GM23248 (cell line): ENCODE results near the gene CCDC15. TPM values are rescaled to one million over a fixed set of nuclear protein-coding genes. Genes with fewer than 3 reads are reported as not detected.

Experiments
- DNase-seq: peaks from one replicate; pipeline ENCODE4 v3.0.0-alpha.2; 2015
- H2AFZ ChIP-seq: fragments of 200-600 bp; sonication (generic); 2 replicates; pipeline ENCODE4 v1.6.1; 2016; ENCODE audit warnings: antibody characterized with exemption
- H3F3A ChIP-seq: fragments of 200-600 bp; sonication (generic); 2 replicates; pipeline ENCODE4 v1.6.1; 2016; ENCODE audit warnings: mild to moderate bottlenecking, antibody characterized with exemption, mixed run types; ENCODE audit not compliant: insufficient read depth
- H3K27ac ChIP-seq: fragments of 200-600 bp; sonication (generic); 2 replicates; pipeline ENCODE4 v1.5.1; 2016; ENCODE audit warnings: mild to moderate bottlenecking
- H3K27me3 ChIP-seq: fragments of 200-600 bp; sonication (generic); replicated peaks from 2 replicates; pipeline ENCODE4 v1.6.1; 2016; ENCODE audit warnings: mild to moderate bottlenecking; ENCODE audit not compliant: insufficient read depth
- H3K36me3 ChIP-seq: fragments of 200-600 bp; sonication (generic); 2 replicates; pipeline ENCODE4 v1.6.1; 2016; ENCODE audit warnings: low read depth, mild to moderate bottlenecking
- H3K4me1 ChIP-seq: fragments of 200-600 bp; sonication (generic); 2 replicates; pipeline ENCODE4 v1.6.1; 2016; ENCODE audit warnings: mild to moderate bottlenecking; ENCODE audit not compliant: insufficient read depth
- H3K4me2 ChIP-seq: fragments of 200-600 bp; sonication (generic); one replicate; pipeline ENCODE4 v1.6.1; 2016; ENCODE audit warnings: mild to moderate bottlenecking; ENCODE audit not compliant: unreplicated experiment
- H3K4me3 ChIP-seq: fragments of 200-600 bp; sonication (generic); 2 replicates; pipeline ENCODE4 v1.5.1; 2016; ENCODE audit warnings: mild to moderate bottlenecking
- H3K79me2 ChIP-seq: fragments of 200-600 bp; sonication (generic); 2 replicates; pipeline ENCODE4 v1.6.1; 2016; ENCODE audit warnings: mild to moderate bottlenecking; ENCODE audit not compliant: insufficient read depth
- H3K9ac ChIP-seq: fragments of 200-600 bp; sonication (generic); 2 replicates; pipeline ENCODE4 v1.6.1; 2016; ENCODE audit warnings: mild to moderate bottlenecking
- H3K9me2 ChIP-seq: fragments of 200-600 bp; sonication (generic); 2 replicates; pipeline ENCODE4 v1.6.1; 2016; ENCODE audit warnings: mixed run types, mild to moderate bottlenecking, moderate library complexity; ENCODE audit not compliant: insufficient read depth
- H3K9me3 ChIP-seq: fragments of 200-600 bp; sonication (generic); one replicate; pipeline ENCODE4 v1.6.1; 2017; ENCODE audit warnings: low read depth
- H4K20me1 ChIP-seq: fragments of 200-600 bp; sonication (generic); 2 replicates; pipeline ENCODE4 v1.6.0; 2016; ENCODE audit not compliant: insufficient read depth
- EZH2 ChIP-seq: fragments of 200-600 bp; sonication (generic); IDR thresholded peaks from 2 replicates; pipeline ENCODE4 v1.6.1; 2018; ENCODE audit warnings: antibody characterized with exemption, mild to moderate bottlenecking; ENCODE audit not compliant: insufficient read depth, poor library complexity, severe bottlenecking
- EZH2phosphoT487 ChIP-seq: fragments of 200-600 bp; sonication (generic); IDR thresholded peaks from 2 replicates; pipeline ENCODE4 v1.6.1; 2018; ENCODE audit warnings: antibody characterized with exemption, moderate library complexity, mild to moderate bottlenecking, low read depth; ENCODE audit not compliant: insufficient read depth
- WGBS, 2 experiments: methylation state at CpG; one replicate each; pipeline ENCODE4 v1.1.6; 2015 to 2017; ENCODE audit warnings: low lambda C conversion rate in 2 of 2, low coverage in 1 of 2; ENCODE audit errors: missing lambda C conversion rate in 2 of 2; 5-methylcytosine and 5-hydroxymethylcytosine counted together
- in situ Hi-C: fragments of 300-500 bp; cut with MboI; formaldehyde crosslinking; loops from 2 replicates; pipeline ENCODE4 v1.15.0; 2020
- polyA plus RNA-seq: library from polyadenylated mRNA; unstranded; fragments of >200 nt; fragmentation: Nextera tagmentation; extraction: Ambion mirVana; gene quantifications from 2 replicates; pipeline ENCODE4 v1.2.1, GENCODE V29; 2016
- total RNA-seq: library from RNA; depleted of rRNA; stranded (reverse); fragments of >200 nt; shearing (Covaris generic); gene quantifications from 2 replicates; pipeline ENCODE4 v1.2.3, GENCODE V29; 2014

CCDC15 gene
- total and polyA plus RNA-seq, 2 experiments from 2014 or later: 0.97 to 1.6 TPM

GRCh38 chr11:124920870-124921609 is 33.0 kb upstream of the CCDC15 start:
- TF ChIP-seq EZH2 (no peak), EZH2phosphoT487 (no peak)
- in situ Hi-C loops: no loop called here
- Histone ChIP-seq H3K27ac (no peak overlapping the region), H3K4me2 (peak overlapping the region; percentile 65), H3K79me2 (no peaks in the 10 kb centered on the region), H2AFZ (peak overlapping the region; percentile 91), H3K4me1 (no peaks in the 10 kb centered on the region; the same call in 1 of the 2 replicates), H3K4me3 (peak overlapping the region; percentile 66), H3K9me2 (no peaks in the 10 kb centered on the region), H3K36me3 (no peaks in the 10 kb centered on the region), H3K27me3 (no peaks in the 10 kb centered on the region), H3K9me3 (no peaks in the 10 kb centered on the region), H3K9ac (peak overlapping the region; percentile 61; the same call in 1 of the 2 replicates), H4K20me1 (no peaks in the 10 kb centered on the region), H3F3A (no peaks in the 10 kb centered on the region)
- peak; percentile 70 for DNase-seq
- WGBS, 2 experiments: 9 to 13% methylated on average over 38 to 58 of the region's 82 CpGs

GRCh38 chr11:124922831-124923230 is 31.2 kb upstream of the CCDC15 start:
- H3K79me2 ChIP-seq: no peaks in the 10 kb centered on the region
- H2AFZ ChIP-seq: no peak overlapping the region
- no peak overlapping the region for H3K27ac ChIP-seq
- TF ChIP-seq EZH2 (no peak), EZH2phosphoT487 (no peak)
- H3K4me3 ChIP-seq: no peak overlapping the region
- H3K9ac ChIP-seq: no peak overlapping the region
- H3K27me3 ChIP-seq: no peaks in the 10 kb centered on the region
- WGBS, 2 experiments: 95 to 96% methylated on average over 4 of the region's 4 CpGs
- in situ Hi-C loops: no loop called here
- H3F3A ChIP-seq: no peaks in the 10 kb centered on the region
- H3K36me3 ChIP-seq: no peaks in the 10 kb centered on the region
- no peak for DNase-seq
- H3K4me2 ChIP-seq: no peak overlapping the region
- H4K20me1 ChIP-seq: no peaks in the 10 kb centered on the region
- H3K4me1 ChIP-seq: no peaks in the 10 kb centered on the region
- no peaks in the 10 kb centered on the region for H3K9me2 ChIP-seq
- no peaks in the 10 kb centered on the region for H3K9me3 ChIP-seq

- H3K4me1 ChIP-seq: no peaks in the 10 kb centered on the region
- H3K79me2 ChIP-seq: no peaks in the 10 kb centered on the region
- DNase-seq: no peak
- no peaks in the 10 kb centered on the region for H3K9me2 ChIP-seq
- no peak overlapping the region for H3K4me2 ChIP-seq
- H3K27ac ChIP-seq: no peak overlapping the region
- H3F3A ChIP-seq: no peaks in the 10 kb centered on the region
- no peaks in the 10 kb centered on the region for H3K27me3 ChIP-seq
- no peaks in the 10 kb centered on the region for H3K36me3 ChIP-seq
- no peak for TF ChIP-seq EZH2phosphoT487
- TF ChIP-seq EZH2: no peak
- H3K9ac ChIP-seq: no peak overlapping the region
- no peaks in the 10 kb centered on the region for H4K20me1 ChIP-seq
- in situ Hi-C loops: no loop called here
- no peaks in the 10 kb centered on the region for H3K9me3 ChIP-seq
- no peak overlapping the region for H2AFZ ChIP-seq
- no peak overlapping the region for H3K4me3 ChIP-seq
Observed at GRCh38 chr11:124923296-124923695, 30.7 kb upstream of the CCDC15 start.

- Histone ChIP-seq H3K4me1 (peaks cover 6% of the 10 kb centered on the region), H3K9ac (no peak overlapping the region), H2AFZ (no peak overlapping the region), H3K79me2 (no peaks in the 10 kb centered on the region), H3K9me3 (no peaks in the 10 kb centered on the region), H3K4me2 (no peak overlapping the region), H3K27ac (no peak overlapping the region), H3F3A (peaks cover 8% of the 10 kb centered on the region), H3K36me3 (no peaks in the 10 kb centered on the region), H4K20me1 (no peaks in the 10 kb centered on the region), H3K9me2 (no peaks in the 10 kb centered on the region), H3K4me3 (no peak overlapping the region), H3K27me3 (no peaks in the 10 kb centered on the region)
- DNase-seq: no peak
- 43 to 52% methylated on average over 4 of the region's 4 CpGs for WGBS, 2 experiments
- in situ Hi-C loops: no loop called here
- no peak for TF ChIP-seq EZH2phosphoT487
- no peak for TF ChIP-seq EZH2
Observed at GRCh38 chr11:124928942-124929665, 24.9 kb upstream of the CCDC15 start.
